Measurements from ENCODE around the gene FLYWCH2.

Gene FLYWCH2

DNA sequence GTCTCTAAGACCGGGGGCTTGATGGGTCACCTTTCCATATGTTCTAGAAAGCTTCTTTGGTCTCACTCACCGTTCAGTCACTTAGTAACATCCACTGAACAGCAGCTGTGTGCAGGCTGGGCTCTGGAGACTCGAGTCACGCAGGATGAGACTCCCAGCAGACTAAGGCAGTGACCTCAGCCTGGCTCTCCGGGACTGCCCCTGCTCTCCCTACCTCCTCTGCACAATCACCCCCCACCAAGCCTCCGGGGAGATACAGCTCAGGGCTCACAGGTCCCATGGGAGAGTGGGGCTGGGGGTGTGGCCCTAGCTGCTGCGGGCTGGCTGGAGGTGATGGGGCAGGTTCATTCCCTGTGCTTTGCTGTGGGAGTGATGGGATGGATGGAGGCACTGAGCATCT is 14.1 kb downstream of the FLYWCH2 start:
- no peak for DNase-seq (ENCODE audit: low read depth, low spot score)
- no peak for TF ChIP-seq CTCF (IDR thresholded peaks at IDR 0.05; ENCODE audit: low read depth, low read length)
- H3K4me3 ChIP-seq (ENCODE audit: low read depth, low read length) = no peak overlapping the region
- in situ Hi-C loops (cut with HindIII; ENCODE audit: low sequenced_read_pairs) = no loop called here

GRCh38 chr16:2898831-2899563 is 16.0 kb downstream of the FLYWCH2 start:
- no peak for TF ChIP-seq CTCF (IDR thresholded peaks at IDR 0.05; ENCODE audit: low read depth, low read length)
- in situ Hi-C loops (cut with HindIII; ENCODE audit: low sequenced_read_pairs) = no loop called here
- DNase-seq (ENCODE audit: low read depth, low spot score) = no peak
- H3K4me3 ChIP-seq (ENCODE audit: low read depth, low read length) = no peak overlapping the region

- no peak overlapping the region for H3K4me3 ChIP-seq (ENCODE audit: low read depth, low read length)
- in situ Hi-C loops (cut with HindIII; ENCODE audit: low sequenced_read_pairs) = no loop called here
- DNase-seq (ENCODE audit: low read depth, low spot score) = no peak
- no peak for TF ChIP-seq CTCF (IDR thresholded peaks at IDR 0.05; ENCODE audit: low read depth, low read length)
Observed at GRCh38 chr16:2899564-2900072, 16.6 kb downstream of the FLYWCH2 start.

GRCh38 chr16:2900526-2901075 is 17.6 kb downstream of the FLYWCH2 start:
- TF ChIP-seq CTCF (IDR thresholded peaks at IDR 0.05; ENCODE audit: low read depth, low read length) = no peak
- DNase-seq (ENCODE audit: low read depth, low spot score) = no peak
- in situ Hi-C loops (cut with HindIII; ENCODE audit: low sequenced_read_pairs) = no loop called here

DNA sequence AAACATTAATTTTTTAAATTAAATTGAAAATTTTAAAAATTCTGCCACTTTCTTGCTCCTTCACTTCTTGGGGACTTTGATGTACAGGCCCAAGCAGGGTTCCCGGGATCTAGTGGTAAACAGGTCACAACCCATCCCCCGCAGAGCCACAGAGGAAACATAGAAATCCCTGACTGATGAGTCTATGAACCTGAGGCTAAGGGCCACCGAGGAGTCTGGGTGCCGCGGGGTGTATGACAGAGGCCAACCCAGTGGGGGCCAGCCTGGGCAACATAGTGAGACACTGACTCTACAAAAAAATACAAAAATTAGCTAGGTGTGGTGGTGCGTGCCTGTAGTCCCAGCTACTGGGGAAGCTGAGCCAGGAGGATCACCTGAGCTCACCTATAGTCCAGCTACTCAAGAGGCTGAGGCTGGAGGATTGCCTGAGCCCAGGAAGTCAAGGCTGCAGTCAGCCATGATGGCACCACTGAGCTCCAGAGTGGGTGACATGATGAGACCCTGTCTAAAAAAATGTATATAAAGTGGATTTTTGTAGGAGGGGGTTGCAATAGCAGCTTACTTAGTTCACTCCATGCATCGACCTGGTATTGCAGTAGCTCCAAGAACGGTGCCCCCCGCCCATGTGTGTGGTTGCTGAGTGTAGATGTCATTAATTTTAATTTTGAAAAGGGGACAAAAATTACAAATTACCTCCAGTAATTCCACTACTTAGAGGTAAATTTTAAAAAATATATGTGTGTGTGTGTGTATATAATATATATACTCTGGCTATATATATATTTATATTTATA is 19.5 kb downstream of the FLYWCH2 start:
- no peak overlapping the region for H3K4me3 ChIP-seq (ENCODE audit: low read depth, low read length)
- no peak for TF ChIP-seq CTCF (IDR thresholded peaks at IDR 0.05; ENCODE audit: low read depth, low read length)
- DNase-seq (ENCODE audit: low read depth, low spot score) = no peak
- in situ Hi-C loops (cut with HindIII; ENCODE audit: low sequenced_read_pairs) = no loop called here

More at GRCh38 chr16:2900526-2901075, 17.6 kb downstream of the FLYWCH2 start:
- no peak overlapping the region for H3K4me3 ChIP-seq (ENCODE audit: low read depth, low read length)

GRCh38 chr16:2904100-2904921 is 21.3 kb downstream of the FLYWCH2 start:
- peak; percentile 84 for DNase-seq (ENCODE audit: low read depth, low spot score)
- H3K4me3 ChIP-seq (ENCODE audit: low read depth, low read length) = peak overlapping the region; percentile 72
- TF ChIP-seq CTCF (IDR thresholded peaks at IDR 0.05; ENCODE audit: low read depth, low read length) = peak; percentile 94
- in situ Hi-C loops (cut with HindIII; ENCODE audit: low sequenced_read_pairs) = no loop called here

Data from astrocyte of the spinal cord (primary cell).